Gastroesophageal sphincter (tissue), 4 donors: ENCODE measurements around the gene KCNE2. TPM values are rescaled to one million over a fixed set of nuclear protein-coding genes. Genes with fewer than 3 reads are reported as not detected.

Experiments used
- ATAC-seq: fragments of 150-250 bp; one replicate; pipeline ENCODE4 v1.9.1; 2016; ENCODE audit warnings: mild to moderate bottlenecking, moderate library complexity
- H3K27ac ChIP-seq, 4 donors: fragments of 200-600 bp; sonication (generic) in 3 of 4; 1 replicate in 3 of 4; 2 replicates in 1 of 4; pipeline ENCODE4 v1.5.1; 2016 to 2019
- H3K27me3 ChIP-seq: fragments of 200-600 bp; sonication (generic); one replicate; pipeline ENCODE4 v1.5.1; 2019
- H3K36me3 ChIP-seq, 2 donors: fragments of 200-600 bp; sonication (generic); one replicate each; pipeline ENCODE4 v1.5.1; 2019; ENCODE audit warnings: control low read depth in 1 of 2
- H3K4me1 ChIP-seq, 3 donors: fragments of 200-600 bp; sonication (generic); 1 replicate in 2 of 3; 2 replicates in 1 of 3; pipeline ENCODE4 v1.5.1; 2016 to 2019; ENCODE audit warnings: control low read depth in 2 of 3
- H3K4me3 ChIP-seq, 2 donors: fragments of 200-600 bp; sonication (generic); one replicate each; pipeline ENCODE4 v1.5.1; 2019; ENCODE audit warnings: mild to moderate bottlenecking in 1 of 2, moderate library complexity in 1 of 2
- H3K9me3 ChIP-seq, 3 donors: fragments of 200-600 bp; sonication (generic); one replicate each; pipeline ENCODE4 v1.5.1; 2017 to 2019; ENCODE audit warnings: control low read depth in 2 of 3
- CTCF ChIP-seq, 4 experiments: fragments of 200-600 bp in 2 of 4; fragments of 450-650 bp in 2 of 4; sonication (generic) in 1 of 4; IDR thresholded peaks; one replicate each; pipeline ENCODE4 v1.5.1; 2017 to 2019; ENCODE audit warnings: antibody characterized with exemption in 4 of 4, mild to moderate bottlenecking in 2 of 4, moderate library complexity in 2 of 4
- EP300 ChIP-seq: sonication (generic); formaldehyde crosslinking; IDR thresholded peaks from one replicate; pipeline ENCODE4 v1.6.1; 2017; ENCODE audit warnings: antibody characterized with exemption, mild to moderate bottlenecking
- POLR2A ChIP-seq, 2 donors: fragments of 450-650 bp; IDR thresholded peaks; one replicate each; pipeline ENCODE4 v1.6.1; 2017; ENCODE audit warnings: antibody characterized with exemption in 2 of 2, mild to moderate bottlenecking in 2 of 2, moderate library complexity in 1 of 2
- POLR2AphosphoS5 ChIP-seq: sonication (generic); formaldehyde crosslinking; IDR thresholded peaks from one replicate; pipeline ENCODE4 v1.6.1; 2017; ENCODE audit warnings: antibody characterized with exemption
- WGBS, 2 donors: methylation state at CpG; one replicate each; pipeline ENCODE4 v1.1.5; 2018; ENCODE audit warnings: low coverage in 1 of 2; 5-methylcytosine and 5-hydroxymethylcytosine counted together
- total RNA-seq, 4 donors: library from RNA; depleted of rRNA; stranded (reverse); fragments of >200 nt; gene quantifications; one replicate each; pipeline ENCODE4 v1.1.0, GENCODE V29; 2016

KCNE2 gene
- total RNA-seq, 4 donors from 2014 or later, result 1.5 TPM; not detected in 3

GRCh38 chr21:34337741-34338140 is 26.1 kb upstream of the KCNE2 start:
- Histone ChIP-seq H3K27me3 (no peaks in the 10 kb centered on the region), H3K36me3 (no peaks in the 10 kb centered on the region), H3K4me3 (no peak overlapping the region), H3K9me3 (no peaks in the 10 kb centered on the region), H3K4me1 (peaks cover 0 to 30% (median 0%) of the 10 kb centered on the region in 3 donors), H3K27ac (peak overlapping the region in 1 of 4 donors; percentile 18)
- ATAC-seq, result no peak
- 50% methylated on average over 4 of the region's 6 CpGs; no CpG with 5 or more reads in 1 of the 2 donors for WGBS, 2 donors
- TF ChIP-seq POLR2AphosphoS5 (no peak), POLR2A (IDR thresholded peaks at IDR 0.05) (no peak), EP300 (no peak), CTCF (IDR thresholded peaks at IDR 0.05) (no peak)

GRCh38 chr21:34338226-34338625 is 25.6 kb upstream of the KCNE2 start:
- H3K36me3 ChIP-seq, result no peaks in the 10 kb centered on the region
- ATAC-seq, result no peak
- H3K27me3 ChIP-seq, result no peaks in the 10 kb centered on the region
- TF ChIP-seq POLR2AphosphoS5, result no peak
- TF ChIP-seq POLR2A (IDR thresholded peaks at IDR 0.05), result no peak
- H3K4me3 ChIP-seq, result no peak overlapping the region
- whole genome bisulfite sequencing, 2 donors, result 100% methylated on average over 2 to 3 of the region's 8 CpGs
- no peaks in the 10 kb centered on the region for H3K9me3 ChIP-seq
- H3K4me1 ChIP-seq, result peaks cover 0 to 30% (median 0%) of the 10 kb centered on the region in 3 donors
- H3K27ac ChIP-seq, result peak overlapping the region in 1 of 4 donors; percentile 18

- TF ChIP-seq EP300 (no peak), CTCF (IDR thresholded peaks at IDR 0.05) (no peak), POLR2A (IDR thresholded peaks at IDR 0.05) (no peak), POLR2AphosphoS5 (no peak)
- Histone ChIP-seq H3K27me3 (no peaks in the 10 kb centered on the region), H3K4me1 (peaks cover 0 to 43% (median 0%) of the 10 kb centered on the region in 3 donors), H3K27ac (no peak overlapping the region), H3K4me3 (no peak overlapping the region), H3K36me3 (no peaks in the 10 kb centered on the region), H3K9me3 (no peaks in the 10 kb centered on the region)
- 50% methylated on average over 1 of the region's 3 CpGs; no CpG with 5 or more reads in 1 of the 2 donors for WGBS, 2 donors
- no peak for ATAC-seq
These were observed 23.7 kb upstream of the KCNE2 start for GRCh38 chr21:34340061-34340460.

GRCh38 chr21:34342476-34342875 is 21.3 kb upstream of the KCNE2 start:
- 87 to 100% methylated on average over 1 to 4 of the region's 5 CpGs for WGBS, 2 donors
- H3K36me3 ChIP-seq, result no peaks in the 10 kb centered on the region
- no peak for ATAC-seq
- TF ChIP-seq POLR2AphosphoS5 (no peak), POLR2A (IDR thresholded peaks at IDR 0.05) (no peak), CTCF (IDR thresholded peaks at IDR 0.05) (no peak), EP300 (no peak)
- no peaks in the 10 kb centered on the region for H3K9me3 ChIP-seq
- H3K27me3 ChIP-seq, result no peaks in the 10 kb centered on the region
- H3K4me3 ChIP-seq, result no peak overlapping the region
- H3K4me1 ChIP-seq, result peaks cover 6 to 51% (median 7%) of the 10 kb centered on the region in 3 donors
- H3K27ac ChIP-seq, result no peak overlapping the region

- Histone ChIP-seq H3K9me3 (no peaks in the 10 kb centered on the region), H3K27ac (peak overlapping the region in 2 of 4 donors; percentile 72 to 77), H3K27me3 (no peaks in the 10 kb centered on the region), H3K36me3 (no peaks in the 10 kb centered on the region), H3K4me1 (peaks cover 6 to 49% (median 7%) of the 10 kb centered on the region in 3 donors), H3K4me3 (no peak overlapping the region)
- TF ChIP-seq CTCF (IDR thresholded peaks at IDR 0.05) (no peak), POLR2AphosphoS5 (no peak), POLR2A (IDR thresholded peaks at IDR 0.05) (no peak), EP300 (no peak)
- no peak for ATAC-seq
- 93% methylated on average over 5 of the region's 7 CpGs; no CpG with 5 or more reads in 1 of the 2 donors for WGBS, 2 donors
These were observed 20.5 kb upstream of the KCNE2 start for GRCh38 chr21:34343347-34343746.
